Measurements from ENCODE around the gene USP27X. TPM values are rescaled to one million over a fixed set of nuclear protein-coding genes. Genes with fewer than 3 reads are reported as not detected.

The USP27X gene
- 1 to 10 TPM; 3.1 to 5.0 (median 4.6) TPM for total RNA-seq

DNA sequence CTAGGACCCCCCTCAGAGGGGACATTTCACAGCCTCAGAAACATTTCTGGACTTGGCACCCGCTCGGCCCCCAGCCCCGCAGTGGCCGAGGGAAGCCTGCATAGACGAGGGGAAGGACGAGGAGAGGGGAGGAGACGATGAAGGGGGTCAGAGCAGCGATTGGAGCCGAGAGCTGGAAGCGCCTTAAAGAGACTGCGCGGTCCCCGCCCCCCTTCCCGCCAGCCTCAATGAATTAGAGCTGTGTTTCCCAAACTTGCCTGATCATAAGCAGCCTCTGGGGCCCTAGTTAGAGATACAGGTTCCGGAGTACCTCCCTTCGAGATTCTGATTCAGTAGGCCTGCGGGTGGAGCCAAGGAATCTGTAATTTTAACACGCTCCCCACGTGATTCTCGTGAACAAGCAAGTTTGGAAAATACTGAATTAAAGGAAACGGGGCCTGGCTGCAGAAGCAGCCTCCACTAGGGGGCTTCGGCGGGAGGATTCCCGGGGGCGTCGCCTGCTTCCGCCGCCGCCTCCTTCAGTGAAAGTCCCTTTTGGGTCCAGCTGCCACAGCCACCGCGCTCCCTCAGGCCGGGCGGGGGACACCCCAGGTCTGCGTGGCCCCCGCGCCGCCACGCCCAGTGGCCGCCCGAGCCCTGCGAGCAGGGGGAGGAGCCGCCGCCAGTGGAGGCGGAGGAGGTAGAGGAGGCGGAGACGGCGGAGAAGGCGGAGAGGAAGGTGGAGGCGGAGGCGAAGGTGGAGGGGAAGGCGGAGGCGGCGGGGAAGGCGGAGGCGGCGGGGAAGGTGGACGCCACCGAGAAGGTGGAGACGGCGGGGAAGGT is at the start of gene USP27X:
Gene USP27X (plus strand): TSS at position 651 of the 822 bp plus-strand sequence. CDS start 824 bp downstream, outside the sequence.
- 0 to 33% methylated on average over 5 to 23 of the region's 60 CpGs for WGBS, 2 donors (ENCODE audit: low coverage in 1 of 2)
- H3K4me1 ChIP-seq = peaks cover 0 to 44% (median 0%) of the 10 kb centered on the region in 3 donors

DNA sequence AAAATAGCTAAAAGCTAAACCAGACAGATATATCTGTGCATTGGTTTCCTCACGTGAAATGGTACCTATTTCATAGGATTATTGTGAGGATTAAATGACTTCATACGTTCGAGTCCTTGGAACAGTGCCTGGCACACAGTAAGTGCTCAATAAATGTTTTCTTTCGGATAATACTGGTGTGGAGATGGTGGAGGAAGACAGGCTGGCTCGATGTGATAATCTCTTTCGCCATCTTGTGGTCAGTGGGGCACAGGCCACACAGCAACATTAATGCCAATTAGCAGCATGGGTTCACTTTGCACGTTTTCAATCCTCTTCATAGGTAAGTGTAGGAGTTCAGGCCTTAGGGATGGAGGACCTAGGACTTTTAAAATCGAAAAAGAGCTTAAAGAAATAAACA is 40.9 kb upstream of the USP27X start:
- ATAC-seq = no peak
- H3K36me3 ChIP-seq = no peaks in the 10 kb centered on the region
- no peak overlapping the region for H3K4me3 ChIP-seq
- H3K27me3 ChIP-seq = no peaks in the 10 kb centered on the region
- no peaks in the 10 kb centered on the region for H3K4me1 ChIP-seq
- no peak overlapping the region for H3K27ac ChIP-seq
- 0 to 23% methylated on average over 3 to 8 of the region's 8 CpGs for WGBS, 2 donors (ENCODE audit: low coverage in 1 of 2)
- no peak for TF ChIP-seq EP300 (IDR thresholded peaks at IDR 0.05)
- TF ChIP-seq, protein P1, sequence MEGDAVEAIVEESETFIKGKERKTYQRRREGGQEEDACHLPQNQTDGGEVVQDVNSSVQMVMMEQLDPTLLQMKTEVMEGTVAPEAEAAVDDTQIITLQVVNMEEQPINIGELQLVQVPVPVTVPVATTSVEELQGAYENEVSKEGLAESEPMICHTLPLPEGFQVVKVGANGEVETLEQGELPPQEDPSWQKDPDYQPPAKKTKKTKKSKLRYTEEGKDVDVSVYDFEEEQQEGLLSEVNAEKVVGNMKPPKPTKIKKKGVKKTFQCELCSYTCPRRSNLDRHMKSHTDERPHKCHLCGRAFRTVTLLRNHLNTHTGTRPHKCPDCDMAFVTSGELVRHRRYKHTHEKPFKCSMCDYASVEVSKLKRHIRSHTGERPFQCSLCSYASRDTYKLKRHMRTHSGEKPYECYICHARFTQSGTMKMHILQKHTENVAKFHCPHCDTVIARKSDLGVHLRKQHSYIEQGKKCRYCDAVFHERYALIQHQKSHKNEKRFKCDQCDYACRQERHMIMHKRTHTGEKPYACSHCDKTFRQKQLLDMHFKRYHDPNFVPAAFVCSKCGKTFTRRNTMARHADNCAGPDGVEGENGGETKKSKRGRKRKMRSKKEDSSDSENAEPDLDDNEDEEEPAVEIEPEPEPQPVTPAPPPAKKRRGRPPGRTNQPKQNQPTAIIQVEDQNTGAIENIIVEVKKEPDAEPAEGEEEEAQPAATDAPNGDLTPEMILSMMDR (IDR thresholded peaks at IDR 0.05) = peak; percentile 27 to 67 (median 46)
- no peaks in the 10 kb centered on the region for H3K9me3 ChIP-seq

More for the DNA sequence above, at the start of gene USP27X:
- TF ChIP-seq EP300 (IDR thresholded peaks at IDR 0.05) = no peak
- peak in 1 of 2 donors; percentile 34 for TF ChIP-seq POLR2A (IDR thresholded peaks at IDR 0.05)
- TF ChIP-seq, protein P1 (IDR thresholded peaks at IDR 0.05) = peak; percentile 37 to 59 (median 56)
- TF ChIP-seq POLR2AphosphoS5 (IDR thresholded peaks at IDR 0.05) = peak; percentile 23
- Histone ChIP-seq H3K36me3 (no peaks in the 10 kb centered on the region), H3K9me3 (no peaks in the 10 kb centered on the region), H3K27ac (peak within 1 kb of the TSS; percentile 70 to 88 (median 86)), H3K27me3 (no peaks in the 10 kb centered on the region), H3K4me3 (peak within 1 kb of the TSS; percentile 66 to 69)
- ATAC-seq = peak; percentile 87

DNA sequence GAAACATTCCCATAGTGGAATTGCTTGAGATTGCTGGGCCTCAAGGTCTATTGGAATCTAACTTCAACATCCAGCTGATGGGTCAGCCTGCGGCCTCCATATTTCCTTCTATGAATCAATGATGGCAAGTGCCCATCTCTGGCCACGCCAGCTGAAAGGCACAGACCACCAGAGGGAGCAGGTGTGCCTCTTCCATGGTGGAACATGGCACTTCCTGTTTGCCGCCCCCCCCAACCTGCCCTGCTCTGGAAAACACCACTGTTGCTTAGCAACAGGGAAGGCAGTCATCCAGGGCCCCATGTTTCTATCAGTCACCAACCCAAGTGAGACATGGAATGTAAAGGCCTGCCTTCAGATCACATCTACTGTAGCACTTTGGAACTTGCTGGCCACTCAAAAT is 38.6 kb upstream of the USP27X start:
- H3K4me1 ChIP-seq = no peaks in the 10 kb centered on the region
- H3K4me3 ChIP-seq = no peak overlapping the region
- H3K9me3 ChIP-seq = no peaks in the 10 kb centered on the region
- TF ChIP-seq POLR2A (IDR thresholded peaks at IDR 0.05) (no peak), EP300 (IDR thresholded peaks at IDR 0.05) (no peak)
- TF ChIP-seq, protein P1 (IDR thresholded peaks at IDR 0.05) = peak in 3 of 4 experiments; percentile 6 to 49 (median 28)
- WGBS, 2 donors (ENCODE audit: low coverage in 1 of 2) = 100% methylated on average over 1 of the region's 3 CpGs; no CpG with 5 or more reads in 1 of the 2 donors
- peak; percentile 37 for ATAC-seq
- no peaks in the 10 kb centered on the region for H3K27me3 ChIP-seq
- no peaks in the 10 kb centered on the region for H3K36me3 ChIP-seq
- no peak overlapping the region for H3K27ac ChIP-seq

DNA sequence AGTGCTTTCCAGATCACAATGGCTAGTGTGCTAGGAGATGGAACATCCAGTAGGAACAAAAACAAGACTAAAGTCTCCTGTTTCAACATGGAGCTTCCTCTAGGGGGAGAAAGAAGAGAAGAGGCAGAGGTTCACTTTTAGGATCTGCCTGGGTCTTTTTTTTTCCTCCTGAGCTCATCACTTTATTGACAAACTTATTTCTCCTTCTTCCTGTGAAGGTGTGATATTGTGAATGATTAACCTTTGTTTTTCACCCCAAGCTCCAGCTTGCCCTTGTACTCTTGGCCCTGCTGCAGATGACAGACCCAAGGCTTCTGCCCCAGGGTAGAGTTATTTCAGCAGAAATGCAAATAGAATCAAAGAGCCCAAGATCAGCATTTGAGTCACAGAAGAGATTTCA is 36.7 kb upstream of the USP27X start:
- Histone ChIP-seq H3K36me3 (no peaks in the 10 kb centered on the region), H3K27me3 (no peaks in the 10 kb centered on the region), H3K27ac (no peak overlapping the region), H3K4me1 (no peaks in the 10 kb centered on the region), H3K9me3 (no peaks in the 10 kb centered on the region), H3K4me3 (no peak overlapping the region)
- no peak for ATAC-seq
- TF ChIP-seq, protein P1 (IDR thresholded peaks at IDR 0.05) = no peak
- no peak for TF ChIP-seq EP300 (IDR thresholded peaks at IDR 0.05)
- TF ChIP-seq POLR2A (IDR thresholded peaks at IDR 0.05) = no peak
- no peak for TF ChIP-seq POLR2AphosphoS5 (IDR thresholded peaks at IDR 0.05)

DNA sequence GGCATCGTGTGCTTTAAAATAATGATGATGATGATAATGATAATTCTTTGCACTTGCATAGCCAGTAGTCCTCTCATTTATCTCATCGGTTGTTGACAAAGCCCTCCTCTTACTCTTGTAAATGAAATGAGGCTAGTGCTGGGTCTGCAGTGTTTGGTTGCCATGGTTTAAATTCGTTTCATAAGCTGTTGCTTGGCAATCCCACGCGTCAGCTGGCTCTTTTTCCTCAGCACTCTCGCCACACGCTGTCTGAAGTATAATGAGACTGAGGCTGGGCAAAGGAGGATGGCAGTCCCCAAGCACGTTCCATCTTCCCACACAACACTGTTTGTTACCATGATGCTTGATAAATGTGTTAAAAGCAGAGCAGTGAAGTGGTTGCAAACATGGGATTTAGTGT is 34.7 kb upstream of the USP27X start:
- no peak for ATAC-seq
- Histone ChIP-seq H3K4me3 (no peak overlapping the region), H3K4me1 (no peaks in the 10 kb centered on the region), H3K27me3 (no peaks in the 10 kb centered on the region), H3K36me3 (no peaks in the 10 kb centered on the region), H3K27ac (no peak overlapping the region), H3K9me3 (no peaks in the 10 kb centered on the region)
- TF ChIP-seq POLR2AphosphoS5 (IDR thresholded peaks at IDR 0.05) = no peak
- no peak for TF ChIP-seq POLR2A (IDR thresholded peaks at IDR 0.05)
- TF ChIP-seq EP300 (IDR thresholded peaks at IDR 0.05) = no peak
- TF ChIP-seq, protein P1 (IDR thresholded peaks at IDR 0.05) = no peak
- 23 to 30% methylated on average over 2 to 3 of the region's 8 CpGs for WGBS, 2 donors (ENCODE audit: low coverage in 1 of 2)
